Mammary epithelial cell (primary cell): ENCODE measurements around the gene CRAMP1.

Experiments used
- CTCF ChIP-seq, 2 donors: IDR thresholded peaks in 1 of 2; conservative IDR thresholded peaks in 1 of 2; 2 replicates each; pipeline ENCODE4 v1.5.1; 2011 to 2012; ENCODE audit warnings: inconsistent platforms in 2 of 2, low read length in 2 of 2, mild to moderate bottlenecking in 2 of 2, control low read depth in 1 of 2, low read depth in 1 of 2; ENCODE audit not compliant: insufficient read depth in 1 of 2; ENCODE audit errors: extremely low read depth in 1 of 2
- EZH2 ChIP-seq: IDR thresholded peaks from 2 replicates; pipeline ENCODE4 v1.6.1; 2012; ENCODE audit warnings: low read length, inconsistent platforms, borderline replicate concordance

GRCh38 chr16:1705688-1706385 lies 93.7 kb downstream of the CRAMP1 start, which contains the start of gene MAPK8IP3:
- TF ChIP-seq CTCF (conservative IDR thresholded peaks at IDR 0.05 in 1 of 2, IDR thresholded peaks at IDR 0.05 in 1 of 2; ENCODE audit: extremely low read depth in 1 of 2, insufficient read depth in 1 of 2, low read depth in 1 of 2, low read length in 2 of 2) (peak; percentile 70 to 79), EZH2 (no peak)
